ENCODE measurements around the gene NUP188.

NUP188 gene

DNA sequence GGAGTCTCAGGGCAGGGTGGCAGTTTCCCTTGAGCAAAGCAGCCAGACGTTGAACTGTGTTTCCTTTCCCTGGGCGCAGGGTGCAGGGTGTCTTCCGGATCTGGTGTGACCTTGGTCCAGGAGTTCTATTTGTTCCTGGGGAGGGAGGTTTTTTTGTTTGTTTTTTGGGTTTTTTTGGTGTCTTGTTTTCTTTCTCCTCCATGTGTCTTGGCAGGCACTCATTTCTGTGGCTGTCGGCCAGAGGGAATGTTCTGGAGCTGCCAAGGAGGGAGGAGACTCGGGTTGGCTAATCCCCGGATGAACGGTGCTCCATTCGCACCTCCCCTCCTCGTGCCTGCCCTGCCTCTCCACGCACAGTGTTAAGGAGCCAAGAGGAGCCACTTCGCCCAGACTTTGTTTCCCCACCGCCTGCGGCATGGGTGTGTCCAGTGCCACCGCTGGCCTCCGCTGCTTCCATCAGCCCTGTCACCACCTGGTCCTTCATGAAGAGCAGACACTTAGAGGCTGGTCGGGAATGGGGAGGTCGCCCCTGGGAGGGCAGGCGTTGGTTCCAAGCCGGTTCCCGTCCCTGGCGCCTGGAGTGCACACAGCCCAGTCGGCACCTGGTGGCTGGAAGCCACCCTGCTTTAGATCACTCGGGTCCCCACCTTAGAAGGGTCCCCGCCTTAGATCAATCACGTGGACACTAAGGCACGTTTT, 30.2 kb upstream of the NUP188 start:
- no peak overlapping the region for H3K9ac ChIP-seq (ENCODE audit: insufficient read length, low read depth)
- no peak for TF ChIP-seq YY1 (IDR thresholded peaks at IDR 0.05; ENCODE audit: insufficient read depth, insufficient read length)
- no peak for TF ChIP-seq ZNF274 (IDR thresholded peaks at IDR 0.05; ENCODE audit: low read depth, low read length)
- no peak for TF ChIP-seq SUZ12 (IDR thresholded peaks at IDR 0.05; ENCODE audit: extremely low read depth, insufficient read depth, insufficient read length)
- peaks cover 65% of the 10 kb centered on the region for H3K36me3 ChIP-seq (ENCODE audit: insufficient read depth, insufficient read length, low read length)
- H3K27me3 ChIP-seq (ENCODE audit: insufficient read depth, insufficient read length), result no peaks in the 10 kb centered on the region
- H3K4me1 ChIP-seq (ENCODE audit: insufficient read depth, insufficient read length), result peaks cover 38% of the 10 kb centered on the region
- H3K9me3 ChIP-seq (ENCODE audit: insufficient read depth, low read length), result no peaks in the 10 kb centered on the region
- no peak overlapping the region for H3K4me3 ChIP-seq (ENCODE audit: insufficient read length, low read depth)
- DNase-seq (ENCODE audit: low read depth, low spot score), result no peak

DNA sequence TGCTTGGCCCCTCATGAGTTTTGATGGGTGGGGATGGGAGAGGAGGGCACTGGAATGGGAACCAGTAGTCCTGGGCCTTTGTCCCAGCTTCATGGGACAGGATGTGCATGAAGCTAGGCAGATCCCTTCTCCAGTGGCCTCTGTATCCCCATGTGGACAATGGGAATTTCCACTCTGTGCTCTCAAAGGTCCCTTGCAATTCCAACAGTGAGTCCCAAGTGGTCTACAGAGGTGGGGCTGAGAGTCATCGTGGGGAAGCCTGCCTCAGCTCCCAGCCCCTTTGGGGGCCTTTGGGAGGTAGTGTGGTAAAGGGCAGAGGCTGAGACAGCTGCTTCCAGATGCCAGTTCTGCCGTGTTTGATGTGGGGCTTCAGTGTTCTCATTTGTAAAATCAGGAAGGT, 28.6 kb upstream of the NUP188 start:
- H3K4me1 ChIP-seq (ENCODE audit: insufficient read depth, insufficient read length), result peaks cover 26% of the 10 kb centered on the region
- no peaks in the 10 kb centered on the region for H3K27me3 ChIP-seq (ENCODE audit: insufficient read depth, insufficient read length)
- DNase-seq (ENCODE audit: low read depth, low spot score), result no peak
- no peaks in the 10 kb centered on the region for H3K9me3 ChIP-seq (ENCODE audit: insufficient read depth, low read length)
- H3K4me3 ChIP-seq (ENCODE audit: insufficient read length, low read depth), result no peak overlapping the region
- TF ChIP-seq SUZ12 (IDR thresholded peaks at IDR 0.05; ENCODE audit: extremely low read depth, insufficient read depth, insufficient read length) (no peak), YY1 (IDR thresholded peaks at IDR 0.05; ENCODE audit: insufficient read depth, insufficient read length) (no peak), ZNF274 (IDR thresholded peaks at IDR 0.05; ENCODE audit: low read depth, low read length) (no peak)
- H3K36me3 ChIP-seq (ENCODE audit: insufficient read depth, insufficient read length, low read length), result peaks cover 53% of the 10 kb centered on the region
- no peak overlapping the region for H3K9ac ChIP-seq (ENCODE audit: insufficient read length, low read depth)

- Histone ChIP-seq H3K9me3 (ENCODE audit: insufficient read depth, low read length) (no peaks in the 10 kb centered on the region), H3K36me3 (ENCODE audit: insufficient read depth, insufficient read length, low read length) (peaks cover 47% of the 10 kb centered on the region), H3K27me3 (ENCODE audit: insufficient read depth, insufficient read length) (no peaks in the 10 kb centered on the region), H3K9ac (ENCODE audit: insufficient read length, low read depth) (peak overlapping the region; percentile 12), H3K4me3 (ENCODE audit: insufficient read length, low read depth) (no peak overlapping the region), H3K4me1 (ENCODE audit: insufficient read depth, insufficient read length) (peaks cover 23% of the 10 kb centered on the region)
- no peak for DNase-seq (ENCODE audit: low read depth, low spot score)
- TF ChIP-seq ZNF274 (IDR thresholded peaks at IDR 0.05; ENCODE audit: low read depth, low read length) (no peak), YY1 (IDR thresholded peaks at IDR 0.05; ENCODE audit: insufficient read depth, insufficient read length) (no peak), SUZ12 (IDR thresholded peaks at IDR 0.05; ENCODE audit: extremely low read depth, insufficient read depth, insufficient read length) (no peak)
These were observed 28.0 kb upstream of the NUP188 start for GRCh38 chr9:128919402-128920089.

DNA sequence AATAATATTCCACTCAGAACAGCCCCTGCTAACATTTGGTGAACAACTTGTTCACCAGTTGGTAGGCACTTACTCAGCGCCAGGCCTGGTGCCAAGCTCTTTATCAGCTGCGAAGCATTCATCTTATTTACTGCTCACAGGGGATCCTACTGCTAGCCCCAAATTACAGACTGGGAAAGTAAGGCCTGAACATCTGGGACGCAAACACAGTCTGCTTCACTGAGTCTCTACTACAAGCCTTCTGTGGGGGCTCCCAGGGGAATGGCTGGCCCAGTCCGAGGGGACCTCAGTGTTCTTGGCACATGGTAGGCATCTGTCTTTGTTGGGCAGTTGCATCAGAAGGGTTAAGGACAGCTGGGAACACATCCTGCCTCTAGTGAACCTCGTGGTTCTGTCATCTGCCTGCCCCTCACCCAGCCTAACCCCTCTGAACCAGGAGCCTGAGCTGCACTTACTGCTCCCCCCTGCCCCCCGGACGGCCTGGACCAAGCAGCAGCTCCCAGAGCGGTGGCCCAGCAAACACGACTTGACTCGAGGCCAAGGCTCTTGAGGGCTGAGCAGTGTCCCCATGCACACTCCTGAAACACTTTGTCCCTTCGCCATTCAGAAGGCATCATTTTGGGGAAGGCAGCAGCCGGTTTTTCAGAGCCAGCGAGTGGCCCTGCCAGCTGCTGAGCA, 27.0 kb upstream of the NUP188 start, which contains the start of gene PHYHD1:
TSS of gene PHYHD1 (plus strand) at position 602 of the 678 bp plus-strand sequence. CDS start 1,342 bp downstream, outside the sequence.
- no peaks in the 10 kb centered on the region for H3K27me3 ChIP-seq (ENCODE audit: insufficient read depth, insufficient read length)
- H3K4me3 ChIP-seq (ENCODE audit: insufficient read length, low read depth), result peak within 1 kb of the TSS; percentile 3
- peak within 1 kb of the TSS; percentile 89 for H3K9ac ChIP-seq (ENCODE audit: insufficient read length, low read depth)
- no peak for TF ChIP-seq YY1 (IDR thresholded peaks at IDR 0.05; ENCODE audit: insufficient read depth, insufficient read length)
- TF ChIP-seq ZNF274 (IDR thresholded peaks at IDR 0.05; ENCODE audit: low read depth, low read length), result no peak
- no peak for TF ChIP-seq SUZ12 (IDR thresholded peaks at IDR 0.05; ENCODE audit: extremely low read depth, insufficient read depth, insufficient read length)
- H3K9me3 ChIP-seq (ENCODE audit: insufficient read depth, low read length), result no peaks in the 10 kb centered on the region
- peaks cover 20% of the 10 kb centered on the region for H3K4me1 ChIP-seq (ENCODE audit: insufficient read depth, insufficient read length)
- peaks cover 40% of the 10 kb centered on the region for H3K36me3 ChIP-seq (ENCODE audit: insufficient read depth, insufficient read length, low read length)
- no peak for DNase-seq (ENCODE audit: low read depth, low spot score)

- peak; percentile 71 for DNase-seq (ENCODE audit: low read depth, low spot score)
- no peaks in the 10 kb centered on the region for H3K9me3 ChIP-seq (ENCODE audit: insufficient read depth, low read length)
- H3K4me1 ChIP-seq (ENCODE audit: insufficient read depth, insufficient read length), result peaks cover 14% of the 10 kb centered on the region
- peaks cover 26% of the 10 kb centered on the region for H3K36me3 ChIP-seq (ENCODE audit: insufficient read depth, insufficient read length, low read length)
- H3K4me3 ChIP-seq (ENCODE audit: insufficient read length, low read depth), result peak overlapping the region; percentile 59
- no peaks in the 10 kb centered on the region for H3K27me3 ChIP-seq (ENCODE audit: insufficient read depth, insufficient read length)
- TF ChIP-seq ZNF274 (IDR thresholded peaks at IDR 0.05; ENCODE audit: low read depth, low read length) (no peak), YY1 (IDR thresholded peaks at IDR 0.05; ENCODE audit: insufficient read depth, insufficient read length) (no peak), SUZ12 (IDR thresholded peaks at IDR 0.05; ENCODE audit: extremely low read depth, insufficient read depth, insufficient read length) (no peak)
- H3K9ac ChIP-seq (ENCODE audit: insufficient read length, low read depth), result peak overlapping the region; percentile 89
These were observed 25.4 kb upstream of the NUP188 start for GRCh38 chr9:128921881-128922763.

DNA sequence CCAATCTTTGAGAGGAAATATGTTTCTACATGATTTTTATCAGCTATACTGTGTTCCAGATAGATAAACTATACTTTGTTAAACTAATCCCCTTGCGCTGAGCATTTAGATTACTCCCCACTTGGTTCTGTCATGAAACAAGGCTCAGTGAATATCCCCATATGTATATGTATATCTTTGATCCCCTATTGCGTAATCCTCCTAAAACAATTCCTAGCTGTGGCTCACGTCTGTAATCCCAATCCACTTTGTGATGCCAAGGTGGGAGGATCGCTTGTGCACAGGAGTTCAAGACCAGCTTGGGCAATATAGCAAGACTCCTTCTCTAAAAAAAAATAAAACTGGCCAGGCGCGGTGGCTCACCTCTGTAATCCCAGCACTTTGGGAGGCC, 24.0 kb upstream of the NUP188 start:
- Histone ChIP-seq H3K4me3 (ENCODE audit: insufficient read length, low read depth) (no peak overlapping the region), H3K36me3 (ENCODE audit: insufficient read depth, insufficient read length, low read length) (peaks cover 15% of the 10 kb centered on the region), H3K9ac (ENCODE audit: insufficient read length, low read depth) (no peak overlapping the region), H3K27me3 (ENCODE audit: insufficient read depth, insufficient read length) (no peaks in the 10 kb centered on the region), H3K9me3 (ENCODE audit: insufficient read depth, low read length) (no peaks in the 10 kb centered on the region), H3K4me1 (ENCODE audit: insufficient read depth, insufficient read length) (peaks cover 14% of the 10 kb centered on the region)
- DNase-seq (ENCODE audit: low read depth, low spot score), result no peak
- TF ChIP-seq ZNF274 (IDR thresholded peaks at IDR 0.05; ENCODE audit: low read depth, low read length) (no peak), SUZ12 (IDR thresholded peaks at IDR 0.05; ENCODE audit: extremely low read depth, insufficient read depth, insufficient read length) (no peak), YY1 (IDR thresholded peaks at IDR 0.05; ENCODE audit: insufficient read depth, insufficient read length) (no peak)

Measured in NT2/D1 (cell line).